Keratinocyte (primary cell): ENCODE results near the gene EYS.

Experiments used
- CTCF ChIP-seq, 3 experiments: IDR thresholded peaks in 1 of 3; conservative IDR thresholded peaks in 1 of 3; optimal IDR thresholded peaks in 1 of 3; 2 replicates in 2 of 3; 3 replicates in 1 of 3; pipeline versions ENCODE3 to v1.5.1; 2011; ENCODE audit warnings: low read length in 3 of 3, mild to moderate bottlenecking in 3 of 3, moderate library complexity in 2 of 3, control low read depth in 1 of 3, inconsistent platforms in 1 of 3; ENCODE audit not compliant: insufficient read depth in 2 of 3; ENCODE audit errors: extremely low read depth in 1 of 3
- EZH2 ChIP-seq: IDR thresholded peaks from one replicate; pipeline ENCODE4 v1.6.1; 2012; ENCODE audit warnings: inconsistent platforms, mild to moderate bottlenecking, low read length, moderate library complexity

GRCh38 chr6:65468307-65468706 is 238.7 kb downstream of the EYS start:
- TF ChIP-seq CTCF (optimal IDR thresholded peaks at IDR 0.05 in 1 of 3, IDR thresholded peaks at IDR 0.05 in 1 of 3, conservative IDR thresholded peaks at IDR 0.05 in 1 of 3; ENCODE audit: extremely low read depth in 1 of 3, insufficient read depth in 2 of 3, low read length in 3 of 3) (no peak), EZH2 (no peak)
